HG03354 (cell line): ENCODE data around the gene SBF2.

Source experiments
- ATAC-seq: cut with Tn5 transposase; IDR thresholded peaks from one replicate; pipeline ENCODE4 v1.9.1; 2021; ENCODE audit warnings: mild to moderate bottlenecking; ENCODE audit not compliant: unreplicated experiment, poor library complexity, severe bottlenecking

The SBF2 gene

DNA sequence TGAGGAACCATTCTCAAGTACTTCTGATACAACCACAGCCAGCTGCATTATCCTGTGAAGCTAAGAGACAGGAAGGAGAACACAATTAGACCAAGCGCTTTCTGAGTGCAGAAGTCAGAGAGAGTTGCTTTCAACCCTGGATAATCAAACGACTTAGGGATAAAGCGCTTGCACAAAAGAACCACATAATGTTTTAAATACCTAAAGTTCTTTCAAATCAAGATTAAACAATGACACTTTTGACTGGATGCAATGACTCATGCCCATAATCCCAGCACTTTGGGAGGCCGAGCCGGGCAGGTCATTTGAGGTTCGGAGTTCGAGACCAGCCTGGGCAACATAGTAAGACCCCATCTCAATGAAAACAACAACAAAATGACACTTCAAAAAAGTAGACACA, 485.1 kb downstream of the SBF2 start:
- no peak for ATAC-seq

GRCh38 chr11:9806946-9807687, 486.9 kb downstream of the SBF2 start:
- ATAC-seq = no peak

GRCh38 chr11:9804419-9804902, 489.6 kb downstream of the SBF2 start:
- ATAC-seq = no peak

DNA sequence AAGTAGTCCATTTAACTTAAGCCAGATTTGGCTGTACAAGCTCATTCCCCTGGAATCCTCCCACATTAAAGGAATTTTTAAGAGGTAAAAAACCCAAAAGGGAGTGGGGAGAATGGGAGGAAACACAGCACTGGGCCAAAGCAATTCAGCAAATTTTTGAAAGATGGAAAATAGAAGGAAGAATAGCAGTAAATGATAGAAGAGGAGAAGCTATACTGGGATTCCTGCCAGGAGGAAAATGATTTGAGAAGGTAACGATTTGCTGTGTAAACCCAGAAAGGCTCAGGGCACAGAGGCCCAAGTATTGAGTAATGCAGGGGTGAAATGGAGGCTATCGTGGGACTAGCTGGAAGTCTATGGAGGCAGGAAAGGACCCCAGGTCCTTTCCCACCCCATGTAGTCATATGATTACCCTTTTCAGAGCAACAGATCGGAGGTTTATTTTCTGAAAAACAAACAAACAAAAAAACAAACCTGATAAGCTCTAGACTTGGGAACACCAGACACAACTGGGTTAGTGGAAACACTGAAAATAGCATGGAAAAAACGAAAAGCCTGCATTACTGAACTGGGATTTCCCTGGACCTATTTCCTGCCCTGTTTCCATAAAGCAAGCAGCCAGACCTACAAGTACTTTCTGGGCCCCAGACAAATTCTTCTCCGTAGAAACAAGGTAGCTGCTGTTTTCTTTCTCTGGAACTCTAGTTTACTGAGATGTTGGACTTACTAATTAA, 490.2 kb downstream of the SBF2 start:
- ATAC-seq = no peak

GRCh38 chr11:9802291-9802861, 491.6 kb downstream of the SBF2 start:
- no peak for ATAC-seq

GRCh38 chr11:9799886-9800285, 494.1 kb downstream of the SBF2 start:
- no peak for ATAC-seq

- ATAC-seq = no peak
These were observed 496.7 kb downstream of the SBF2 start for GRCh38 chr11:9797300-9797699.

GRCh38 chr11:9796854-9797253, 497.2 kb downstream of the SBF2 start:
- ATAC-seq = no peak

GRCh38 chr11:9796266-9796665, 497.8 kb downstream of the SBF2 start:
- no peak for ATAC-seq

DNA sequence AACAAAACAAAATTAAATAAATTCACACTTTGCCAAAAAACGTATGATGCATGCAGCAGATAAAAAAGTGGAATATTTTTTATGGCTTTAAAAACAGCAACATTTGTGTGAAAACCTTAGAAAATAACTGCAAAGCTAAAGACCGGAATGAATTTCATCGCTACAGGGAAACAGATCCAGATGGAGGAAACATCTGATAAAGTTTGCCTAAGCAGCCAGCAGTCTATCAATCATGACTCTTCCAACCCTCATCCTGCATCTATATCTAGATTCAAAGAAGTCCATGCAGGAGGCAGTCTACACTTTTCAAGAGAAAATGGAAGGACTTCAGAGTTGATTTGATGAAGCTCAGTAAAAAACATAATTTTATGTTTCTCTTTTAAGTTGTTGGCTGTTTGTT, 503.3 kb downstream of the SBF2 start:
- ATAC-seq = no peak

GRCh38 chr11:9789910-9790309, 504.1 kb downstream of the SBF2 start:
- no peak for ATAC-seq

- ATAC-seq = no peak
These were observed 506.0 kb downstream of the SBF2 start for GRCh38 chr11:9787981-9788521.

GRCh38 chr11:9787260-9787659, 506.8 kb downstream of the SBF2 start:
- ATAC-seq = peak; percentile 58

DNA sequence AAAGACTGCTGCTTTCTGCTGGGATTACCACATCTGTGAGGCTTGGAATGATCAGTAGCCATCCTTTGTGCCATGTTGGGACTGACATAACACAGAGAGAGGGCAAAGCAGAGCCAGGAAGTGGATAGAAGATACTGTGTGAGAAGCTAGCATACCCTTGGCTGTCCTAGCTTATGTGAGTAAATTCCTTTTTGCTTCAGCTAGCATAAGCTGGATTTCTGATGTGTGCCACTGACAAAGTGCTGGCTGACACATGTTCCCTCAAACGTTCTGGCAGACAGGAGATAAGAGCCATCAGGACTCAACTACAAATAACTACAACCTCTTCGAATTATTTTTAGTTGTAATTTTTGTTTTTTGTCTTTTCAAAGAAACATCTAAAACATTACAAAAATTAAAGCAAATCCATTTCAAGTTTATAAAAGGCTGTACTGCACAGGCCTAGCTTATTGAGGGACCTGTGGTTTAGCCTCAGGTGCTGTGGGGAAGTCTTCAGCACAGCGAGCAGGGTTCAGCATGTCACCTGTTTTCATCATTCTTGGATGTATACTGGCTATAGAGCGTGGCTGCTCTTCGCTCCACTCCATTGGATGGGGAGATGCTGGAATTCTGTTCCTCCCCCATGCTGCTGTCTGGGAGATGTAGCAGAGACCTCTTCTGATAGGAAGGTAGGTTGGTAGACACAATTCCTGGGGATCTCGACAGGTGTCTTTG, 509.3 kb downstream of the SBF2 start:
- ATAC-seq = no peak

DNA sequence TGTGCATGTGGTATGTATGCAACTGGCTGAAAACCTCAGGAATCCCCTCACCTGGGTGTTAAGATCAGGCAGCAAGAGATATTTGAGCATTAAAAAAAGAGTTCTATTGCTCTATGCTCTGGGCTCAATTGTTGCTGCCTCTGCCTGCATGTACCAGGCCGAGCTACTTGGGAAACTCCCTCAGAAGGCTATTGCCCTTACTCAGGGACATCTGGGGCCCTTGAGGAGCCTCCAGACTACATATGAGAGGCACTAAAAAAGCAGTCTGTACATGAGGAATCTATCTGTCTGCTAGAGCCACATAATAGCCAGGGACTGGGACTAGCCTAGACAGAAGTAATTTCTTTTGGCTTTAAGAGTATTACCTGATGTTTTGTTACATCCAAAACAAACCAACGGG, 510.0 kb downstream of the SBF2 start:
- no peak for ATAC-seq

GRCh38 chr11:9780929-9781328, 513.1 kb downstream of the SBF2 start:
- no peak for ATAC-seq

DNA sequence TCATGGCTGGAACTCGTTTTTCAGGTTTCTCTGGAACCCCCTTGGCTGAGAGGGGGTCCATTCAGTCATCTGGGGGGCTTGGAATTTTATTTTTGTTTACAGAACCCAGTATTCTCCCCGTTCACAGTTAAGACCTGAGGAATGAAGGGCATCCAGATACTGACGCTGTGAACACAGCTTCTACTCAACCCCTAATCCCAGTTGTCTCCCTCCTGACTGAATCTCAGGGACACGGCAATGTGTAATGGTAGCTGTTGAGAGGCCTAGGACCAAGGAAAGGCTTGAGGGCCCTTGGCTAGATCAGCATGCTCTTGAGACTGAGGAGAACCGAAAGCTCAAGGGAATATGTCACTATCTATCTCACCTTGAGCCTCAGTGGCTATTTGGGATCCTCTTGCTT, 516.5 kb downstream of the SBF2 start:
- no peak for ATAC-seq

DNA sequence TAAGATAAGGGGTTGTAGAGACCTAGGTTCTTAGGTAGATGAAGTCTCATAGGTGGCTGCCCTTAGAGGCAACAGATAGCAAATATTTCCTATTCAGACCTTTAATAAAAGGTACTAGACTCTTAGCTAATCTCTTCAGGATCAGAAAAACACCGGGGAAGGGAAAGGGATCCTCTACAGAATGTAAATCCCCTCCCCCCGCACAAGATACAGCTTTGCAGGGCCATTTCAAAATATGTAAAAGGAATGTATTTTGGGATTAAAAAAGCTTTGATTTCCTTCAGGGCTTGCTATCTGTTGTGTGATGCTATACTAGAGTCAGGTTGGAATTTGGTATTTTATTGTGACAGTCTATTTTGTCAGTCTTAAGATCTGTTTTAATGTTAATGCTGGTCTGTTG, 517.0 kb downstream of the SBF2 start:
- ATAC-seq = no peak

- no peak for ATAC-seq
These were observed 517.8 kb downstream of the SBF2 start for GRCh38 chr11:9776203-9776602.

DNA sequence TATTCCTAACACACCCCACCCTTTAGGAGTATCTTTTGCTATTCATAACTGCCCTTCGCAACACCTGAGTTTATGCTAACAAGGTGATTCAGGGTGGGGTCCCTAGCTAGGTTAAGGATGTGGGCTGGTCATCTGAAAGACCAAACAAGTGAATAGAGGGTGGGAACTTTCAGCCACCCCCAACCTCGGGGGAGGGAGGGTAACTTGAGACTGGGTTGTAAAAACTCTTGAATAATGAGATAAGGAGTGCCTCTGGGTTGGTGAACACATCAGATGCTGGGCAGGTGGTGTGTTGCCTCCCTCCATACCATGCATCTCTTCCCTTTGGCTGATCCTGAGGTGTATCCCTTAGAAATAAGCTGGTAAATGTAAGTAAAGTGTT, 518.6 kb downstream of the SBF2 start:
- no peak for ATAC-seq
